SK-N-SH treated with all-trans-retinoic acid at 6 μM for 48 hours (cell line): ENCODE data around the gene TLDC2.

Experiments used
- ATAC-seq: fragments of 200-7000 bp; cut with Tn5 transposase; 3 replicates; pipeline ENCODE4 v1.9.1; 2020; ENCODE audit warnings: mild to moderate bottlenecking, moderate library complexity
- ARNTL ChIP-seq: fragments of 450-650 bp; formaldehyde crosslinking; IDR thresholded peaks from 2 replicates; pipeline ENCODE4 v1.5.0; 2020; ENCODE audit warnings: low read depth, mild to moderate bottlenecking, moderate library complexity, borderline replicate concordance
- BACH2 ChIP-seq: fragments of 250-450 bp; sonication (Bioruptor Pico); IDR thresholded peaks from 2 replicates; pipeline ENCODE4 v1.9.0; 2021; ENCODE audit warnings: mild to moderate bottlenecking, borderline replicate concordance
- CSDC2 ChIP-seq: fragments of 250-450 bp; sonication (Bioruptor Pico); IDR thresholded peaks from 2 replicates; pipeline ENCODE4 v1.5.0; 2020; ENCODE audit warnings: mild to moderate bottlenecking, moderate library complexity
- ESRRG ChIP-seq: fragments of 250-450 bp; sonication (Bioruptor Pico); IDR thresholded peaks from 2 replicates; pipeline ENCODE4 v1.6.1; 2021; ENCODE audit warnings: mild to moderate bottlenecking
- GLIS3 ChIP-seq: fragments of 250-450 bp; sonication (Bioruptor Pico); IDR thresholded peaks from 2 replicates; pipeline ENCODE4 v1.5.0; 2020; ENCODE audit warnings: mild to moderate bottlenecking, moderate library complexity
- ISL1 ChIP-seq: fragments of 250-450 bp; sonication (Bioruptor Pico); IDR thresholded peaks from 2 replicates; pipeline ENCODE4 v2.1.2; 2022; ENCODE audit warnings: mild to moderate bottlenecking, moderate library complexity
- OSR1 ChIP-seq: fragments of 250-450 bp; sonication (Bioruptor Pico); IDR thresholded peaks from 2 replicates; pipeline ENCODE4 v1.8.0; 2022; ENCODE audit warnings: moderate library complexity, mild to moderate bottlenecking, inconsistent platforms
- PPARA ChIP-seq: fragments of 250-450 bp; sonication (Bioruptor Pico); IDR thresholded peaks from 2 replicates; pipeline ENCODE4 v1.5.0; 2020; ENCODE audit warnings: mild to moderate bottlenecking, borderline replicate concordance
- SNAI2 ChIP-seq: fragments of 250-450 bp; sonication (Bioruptor Pico); IDR thresholded peaks from 2 replicates; pipeline ENCODE4 v1.5.0; 2020; ENCODE audit warnings: mild to moderate bottlenecking, moderate library complexity
- TCF4 ChIP-seq: fragments of 250-450 bp; sonication (Bioruptor Pico); IDR thresholded peaks from 2 replicates; pipeline ENCODE4 v1.8.0; 2021; ENCODE audit warnings: mild to moderate bottlenecking, moderate library complexity, borderline replicate concordance
- TOX ChIP-seq: fragments of 250-450 bp; sonication (Bioruptor Pico); IDR thresholded peaks from 2 replicates; pipeline ENCODE4 v1.8.0; 2021; ENCODE audit warnings: mild to moderate bottlenecking, moderate library complexity, borderline replicate concordance
- ZC3H10 ChIP-seq: fragments of 250-450 bp; sonication (Bioruptor Pico); IDR thresholded peaks from 2 replicates; pipeline ENCODE4 v1.5.1; 2021; ENCODE audit warnings: mild to moderate bottlenecking, moderate library complexity
- ZFP3 ChIP-seq: fragments of 250-450 bp; sonication (Bioruptor Pico); IDR thresholded peaks from 2 replicates; pipeline ENCODE4 v1.5.0; 2020; ENCODE audit warnings: mild to moderate bottlenecking, moderate library complexity
- ZFP30 ChIP-seq: fragments of 450-650 bp; formaldehyde crosslinking; IDR thresholded peaks from 2 replicates; pipeline ENCODE4 v1.5.0; 2022; ENCODE audit warnings: mild to moderate bottlenecking, moderate library complexity
- ZNF8 ChIP-seq: fragments of 450-650 bp; formaldehyde crosslinking; IDR thresholded peaks from 2 replicates; pipeline ENCODE4 v1.5.0; 2020; ENCODE audit warnings: mild to moderate bottlenecking, moderate library complexity
- TF ChIP-seq, protein P1 (sequence below): fragments of 250-450 bp; sonication (Bioruptor Pico); IDR thresholded peaks from 2 replicates; pipeline ENCODE4 v1.5.1; 2021; ENCODE audit warnings: mild to moderate bottlenecking, moderate library complexity
- TF ChIP-seq, protein P2 (sequence below): fragments of 250-450 bp; sonication (Bioruptor Pico); IDR thresholded peaks from 2 replicates; pipeline ENCODE4 v1.5.0; 2020; ENCODE audit warnings: mild to moderate bottlenecking, moderate library complexity
- TF ChIP-seq, protein P3 (sequence below): fragments of 250-450 bp; sonication (Bioruptor Pico); IDR thresholded peaks from 2 replicates; pipeline ENCODE4 v1.8.0; 2020; ENCODE audit warnings: mild to moderate bottlenecking, moderate library complexity, borderline replicate concordance
- TF ChIP-seq, protein P4 (sequence below): fragments of 250-450 bp; sonication (Bioruptor Pico); IDR thresholded peaks from 2 replicates; pipeline ENCODE4 v1.5.1; 2020; ENCODE audit warnings: low read depth, mild to moderate bottlenecking, moderate library complexity
- TF ChIP-seq, protein P5 (sequence below): fragments of 250-450 bp; sonication (Bioruptor Pico); IDR thresholded peaks from 2 replicates; pipeline ENCODE4 v1.8.0; 2021; ENCODE audit warnings: low read depth, mild to moderate bottlenecking, moderate library complexity, borderline replicate concordance

Gene TLDC2

DNA sequence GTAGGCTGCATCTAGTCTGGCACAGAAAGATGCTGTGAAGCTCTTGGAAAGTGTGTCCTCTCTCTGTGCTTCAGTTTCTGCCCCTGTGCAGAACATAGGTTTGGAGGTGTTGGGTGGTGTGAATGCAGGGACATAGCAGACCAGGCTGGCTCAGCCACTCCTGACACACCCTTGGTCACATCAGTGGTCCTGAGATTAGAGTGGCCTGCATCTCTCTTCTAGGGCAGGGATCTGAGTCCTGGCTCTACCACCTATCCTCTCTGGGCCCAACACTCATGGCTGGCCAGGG lies 10.1 kb upstream of the TLDC2 start:
- no peak for ATAC-seq
- TF ChIP-seq, protein P1, sequence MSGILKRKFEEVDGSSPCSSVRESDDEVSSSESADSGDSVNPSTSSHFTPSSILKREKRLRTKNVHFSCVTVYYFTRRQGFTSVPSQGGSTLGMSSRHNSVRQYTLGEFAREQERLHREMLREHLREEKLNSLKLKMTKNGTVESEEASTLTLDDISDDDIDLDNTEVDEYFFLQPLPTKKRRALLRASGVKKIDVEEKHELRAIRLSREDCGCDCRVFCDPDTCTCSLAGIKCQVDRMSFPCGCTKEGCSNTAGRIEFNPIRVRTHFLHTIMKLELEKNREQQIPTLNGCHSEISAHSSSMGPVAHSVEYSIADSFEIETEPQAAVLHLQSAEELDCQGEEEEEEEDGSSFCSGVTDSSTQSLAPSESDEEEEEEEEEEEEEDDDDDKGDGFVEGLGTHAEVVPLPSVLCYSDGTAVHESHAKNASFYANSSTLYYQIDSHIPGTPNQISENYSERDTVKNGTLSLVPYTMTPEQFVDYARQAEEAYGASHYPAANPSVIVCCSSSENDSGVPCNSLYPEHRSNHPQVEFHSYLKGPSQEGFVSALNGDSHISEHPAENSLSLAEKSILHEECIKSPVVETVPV (CRISPR knock-in tag), result no peak
- no peak for TF ChIP-seq ARNTL (CRISPR knock-in tag)
- TF ChIP-seq ZNF8 (CRISPR knock-in tag), result no peak
- no peak for TF ChIP-seq GLIS3 (CRISPR knock-in tag)
- no peak for TF ChIP-seq ZFP3 (CRISPR knock-in tag)
- TF ChIP-seq, protein P2, sequence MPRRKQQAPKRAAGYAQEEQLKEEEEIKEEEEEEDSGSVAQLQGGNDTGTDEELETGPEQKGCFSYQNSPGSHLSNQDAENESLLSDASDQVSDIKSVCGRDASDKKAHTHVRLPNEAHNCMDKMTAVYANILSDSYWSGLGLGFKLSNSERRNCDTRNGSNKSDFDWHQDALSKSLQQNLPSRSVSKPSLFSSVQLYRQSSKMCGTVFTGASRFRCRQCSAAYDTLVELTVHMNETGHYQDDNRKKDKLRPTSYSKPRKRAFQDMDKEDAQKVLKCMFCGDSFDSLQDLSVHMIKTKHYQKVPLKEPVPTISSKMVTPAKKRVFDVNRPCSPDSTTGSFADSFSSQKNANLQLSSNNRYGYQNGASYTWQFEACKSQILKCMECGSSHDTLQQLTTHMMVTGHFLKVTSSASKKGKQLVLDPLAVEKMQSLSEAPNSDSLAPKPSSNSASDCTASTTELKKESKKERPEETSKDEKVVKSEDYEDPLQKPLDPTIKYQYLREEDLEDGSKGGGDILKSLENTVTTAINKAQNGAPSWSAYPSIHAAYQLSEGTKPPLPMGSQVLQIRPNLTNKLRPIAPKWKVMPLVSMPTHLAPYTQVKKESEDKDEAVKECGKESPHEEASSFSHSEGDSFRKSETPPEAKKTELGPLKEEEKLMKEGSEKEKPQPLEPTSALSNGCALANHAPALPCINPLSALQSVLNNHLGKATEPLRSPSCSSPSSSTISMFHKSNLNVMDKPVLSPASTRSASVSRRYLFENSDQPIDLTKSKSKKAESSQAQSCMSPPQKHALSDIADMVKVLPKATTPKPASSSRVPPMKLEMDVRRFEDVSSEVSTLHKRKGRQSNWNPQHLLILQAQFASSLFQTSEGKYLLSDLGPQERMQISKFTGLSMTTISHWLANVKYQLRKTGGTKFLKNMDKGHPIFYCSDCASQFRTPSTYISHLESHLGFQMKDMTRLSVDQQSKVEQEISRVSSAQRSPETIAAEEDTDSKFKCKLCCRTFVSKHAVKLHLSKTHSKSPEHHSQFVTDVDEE (CRISPR knock-in tag), result no peak
- TF ChIP-seq BACH2, result no peak
- TF ChIP-seq ZC3H10 (CRISPR knock-in tag), result no peak
- TF ChIP-seq ISL1 (CRISPR knock-in tag), result no peak
- no peak for TF ChIP-seq PPARA (CRISPR knock-in tag)
- no peak for TF ChIP-seq TCF4 (CRISPR knock-in tag)
- TF ChIP-seq, protein P3, sequence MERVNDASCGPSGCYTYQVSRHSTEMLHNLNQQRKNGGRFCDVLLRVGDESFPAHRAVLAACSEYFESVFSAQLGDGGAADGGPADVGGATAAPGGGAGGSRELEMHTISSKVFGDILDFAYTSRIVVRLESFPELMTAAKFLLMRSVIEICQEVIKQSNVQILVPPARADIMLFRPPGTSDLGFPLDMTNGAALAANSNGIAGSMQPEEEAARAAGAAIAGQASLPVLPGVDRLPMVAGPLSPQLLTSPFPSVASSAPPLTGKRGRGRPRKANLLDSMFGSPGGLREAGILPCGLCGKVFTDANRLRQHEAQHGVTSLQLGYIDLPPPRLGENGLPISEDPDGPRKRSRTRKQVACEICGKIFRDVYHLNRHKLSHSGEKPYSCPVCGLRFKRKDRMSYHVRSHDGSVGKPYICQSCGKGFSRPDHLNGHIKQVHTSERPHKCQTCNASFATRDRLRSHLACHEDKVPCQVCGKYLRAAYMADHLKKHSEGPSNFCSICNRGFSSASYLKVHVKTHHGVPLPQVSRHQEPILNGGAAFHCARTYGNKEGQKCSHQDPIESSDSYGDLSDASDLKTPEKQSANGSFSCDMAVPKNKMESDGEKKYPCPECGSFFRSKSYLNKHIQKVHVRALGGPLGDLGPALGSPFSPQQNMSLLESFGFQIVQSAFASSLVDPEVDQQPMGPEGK (CRISPR knock-in tag), result no peak
- no peak for TF ChIP-seq ZFP30

DNA sequence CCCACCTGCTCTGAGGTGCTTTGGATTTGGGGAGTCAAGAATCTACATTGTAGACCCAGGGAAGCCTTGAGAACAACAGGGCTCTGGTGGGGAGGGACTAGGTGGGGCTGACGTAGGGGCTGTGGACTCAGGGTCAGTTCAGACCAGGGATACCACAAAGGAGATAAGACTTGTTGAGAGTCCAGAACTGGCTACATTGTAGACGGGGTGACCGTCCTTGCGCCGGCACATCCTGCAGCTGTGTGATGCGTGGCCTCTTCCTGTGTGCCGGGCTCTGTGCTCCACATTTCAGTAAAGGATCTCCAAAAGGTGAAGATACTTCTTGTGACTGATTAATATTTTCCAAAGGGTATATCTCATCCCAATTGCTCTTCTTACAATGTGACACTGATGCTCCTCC lies 9.8 kb upstream of the TLDC2 start:
- ATAC-seq, result no peak
- TF ChIP-seq, protein P4, sequence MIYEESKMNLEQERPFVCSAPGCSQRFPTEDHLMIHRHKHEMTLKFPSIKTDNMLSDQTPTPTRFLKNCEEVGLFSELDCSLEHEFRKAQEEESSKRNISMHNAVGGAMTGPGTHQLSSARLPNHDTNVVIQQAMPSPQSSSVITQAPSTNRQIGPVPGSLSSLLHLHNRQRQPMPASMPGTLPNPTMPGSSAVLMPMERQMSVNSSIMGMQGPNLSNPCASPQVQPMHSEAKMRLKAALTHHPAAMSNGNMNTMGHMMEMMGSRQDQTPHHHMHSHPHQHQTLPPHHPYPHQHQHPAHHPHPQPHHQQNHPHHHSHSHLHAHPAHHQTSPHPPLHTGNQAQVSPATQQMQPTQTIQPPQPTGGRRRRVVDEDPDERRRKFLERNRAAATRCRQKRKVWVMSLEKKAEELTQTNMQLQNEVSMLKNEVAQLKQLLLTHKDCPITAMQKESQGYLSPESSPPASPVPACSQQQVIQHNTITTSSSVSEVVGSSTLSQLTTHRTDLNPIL, result no peak
- TF ChIP-seq PPARA (CRISPR knock-in tag) (no peak), OSR1 (CRISPR knock-in tag) (no peak), TCF4 (CRISPR knock-in tag) (no peak), CSDC2 (CRISPR knock-in tag) (no peak), GLIS3 (CRISPR knock-in tag) (no peak), ESRRG (no peak), ARNTL (CRISPR knock-in tag) (no peak), ZFP30 (no peak), ZNF8 (CRISPR knock-in tag) (no peak), SNAI2 (no peak), TOX (no peak), BACH2 (no peak)
- TF ChIP-seq, protein P5, sequence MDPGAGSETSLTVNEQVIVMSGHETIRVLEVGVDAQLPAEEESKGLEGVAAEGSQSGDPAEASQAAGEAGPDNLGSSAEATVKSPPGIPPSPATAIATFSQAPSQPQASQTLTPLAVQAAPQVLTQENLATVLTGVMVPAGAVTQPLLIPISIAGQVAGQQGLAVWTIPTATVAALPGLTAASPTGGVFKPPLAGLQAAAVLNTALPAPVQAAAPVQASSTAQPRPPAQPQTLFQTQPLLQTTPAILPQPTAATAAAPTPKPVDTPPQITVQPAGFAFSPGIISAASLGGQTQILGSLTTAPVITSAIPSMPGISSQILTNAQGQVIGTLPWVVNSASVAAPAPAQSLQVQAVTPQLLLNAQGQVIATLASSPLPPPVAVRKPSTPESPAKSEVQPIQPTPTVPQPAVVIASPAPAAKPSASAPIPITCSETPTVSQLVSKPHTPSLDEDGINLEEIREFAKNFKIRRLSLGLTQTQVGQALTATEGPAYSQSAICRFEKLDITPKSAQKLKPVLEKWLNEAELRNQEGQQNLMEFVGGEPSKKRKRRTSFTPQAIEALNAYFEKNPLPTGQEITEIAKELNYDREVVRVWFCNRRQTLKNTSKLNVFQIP (CRISPR knock-in tag), result no peak
- TF ChIP-seq, protein P2 (CRISPR knock-in tag), result no peak
- TF ChIP-seq, protein P1 (CRISPR knock-in tag), result no peak
- TF ChIP-seq, all 23 proteins: peak for 0
